Fibroblast of pulmonary artery (primary cell): ENCODE data around the gene PRR30.
A peak's percentile ranks its signal among the peaks of the same experiment; 100 is the strongest.

Source experiments
- DNase-seq: peaks from one replicate; pipeline ENCODE4 v3.0.0-alpha.2; 2010; ENCODE audit warnings: low read depth
- H3K4me3 ChIP-seq: replicated peaks from 2 replicates; pipeline ENCODE4 v1.5.1; 2011; ENCODE audit warnings: low read depth, mild to moderate bottlenecking, control low read depth, low read length, moderate library complexity
- CTCF ChIP-seq: IDR thresholded peaks from 2 replicates; pipeline ENCODE4 v1.5.1; 2011; ENCODE audit warnings: mild to moderate bottlenecking, control low read depth, low read length, inconsistent platforms; ENCODE audit errors: missing control alignments

PRR30 gene

GRCh38 chr2:27139310-27139709 lies at the start of gene PRR30:
Gene PRR30, minus strand, starts transcription at chr2:27139410. Its CDS starts 1,081 bp downstream, at chr2:27138329.
- TF ChIP-seq CTCF, result no peak
- no peak within 1 kb of the TSS for H3K4me3 ChIP-seq
- DNase-seq, result no peak

- H3K4me3 ChIP-seq, result no peak overlapping the region
- no peak for TF ChIP-seq CTCF
- no peak for DNase-seq
These were observed 47.6 kb upstream of the PRR30 start for GRCh38 chr2:27186613-27187345.

- DNase-seq, result peak; percentile 69
- no peak for TF ChIP-seq CTCF
- no peak overlapping the region for H3K4me3 ChIP-seq
These were observed 46.3 kb upstream of the PRR30 start for GRCh38 chr2:27185331-27186026.

- no peak overlapping the region for H3K4me3 ChIP-seq
- DNase-seq, result peak; percentile 57
- TF ChIP-seq CTCF, result no peak
These were observed 44.9 kb upstream of the PRR30 start for GRCh38 chr2:27184115-27184514.

GRCh38 chr2:27182346-27182745 lies 43.1 kb upstream of the PRR30 start:
- no peak overlapping the region for H3K4me3 ChIP-seq
- TF ChIP-seq CTCF, result no peak
- no peak for DNase-seq

- no peak for TF ChIP-seq CTCF
- no peak for DNase-seq
- no peak overlapping the region for H3K4me3 ChIP-seq
These were observed 40.3 kb upstream of the PRR30 start for GRCh38 chr2:27179344-27180000.
